HL-60 (cell line): ENCODE results near the gene JPT2.

ENCODE experiments used
- DNase-seq, 2 experiments: peaks; one replicate each; pipeline ENCODE4 v3.0.0-alpha.2; 2010 to 2020; ENCODE audit warnings: low read depth in 1 of 2, low spot score in 1 of 2
- H3K27ac ChIP-seq: fragments of 250-450 bp; sonication (Bioruptor Pico); replicated peaks from 2 replicates; pipeline ENCODE4 v1.5.1; 2020; ENCODE audit warnings: mild to moderate bottlenecking, moderate library complexity
- H3K27me3 ChIP-seq: fragments of 250-450 bp; sonication (Bioruptor Pico); 2 replicates; pipeline ENCODE4 v1.5.1; 2021; ENCODE audit warnings: mild to moderate bottlenecking, moderate library complexity; ENCODE audit not compliant: insufficient read depth, poor library complexity, severe bottlenecking
- H3K4me3 ChIP-seq: replicated peaks from 2 replicates; pipeline ENCODE4 v1.5.1; 2011; ENCODE audit warnings: mild to moderate bottlenecking, control low read depth, low read length; ENCODE audit not compliant: insufficient read depth
- CTCF ChIP-seq: IDR thresholded peaks from one replicate; pipeline ENCODE4 v1.5.1; 2011; ENCODE audit warnings: low read length, control low read depth, inconsistent platforms; ENCODE audit not compliant: insufficient read depth
- GABPA ChIP-seq: IDR thresholded peaks from 2 replicates; pipeline ENCODE4 v1.6.1; 2012; ENCODE audit warnings: low read depth
- POLR2AphosphoS5 ChIP-seq: IDR thresholded peaks from 2 replicates; pipeline ENCODE4 v1.6.1; 2012; ENCODE audit warnings: low read depth
- SPI1 ChIP-seq: IDR thresholded peaks from 2 replicates; pipeline ENCODE4 v1.6.1; 2012; ENCODE audit warnings: low read depth, mild to moderate bottlenecking, borderline replicate concordance
- TF ChIP-seq, protein P1 (sequence below): IDR thresholded peaks from 2 replicates; pipeline ENCODE4 v1.6.1; 2012; ENCODE audit warnings: low read depth; ENCODE audit not compliant: insufficient replicate concordance

JPT2 gene

DNA sequence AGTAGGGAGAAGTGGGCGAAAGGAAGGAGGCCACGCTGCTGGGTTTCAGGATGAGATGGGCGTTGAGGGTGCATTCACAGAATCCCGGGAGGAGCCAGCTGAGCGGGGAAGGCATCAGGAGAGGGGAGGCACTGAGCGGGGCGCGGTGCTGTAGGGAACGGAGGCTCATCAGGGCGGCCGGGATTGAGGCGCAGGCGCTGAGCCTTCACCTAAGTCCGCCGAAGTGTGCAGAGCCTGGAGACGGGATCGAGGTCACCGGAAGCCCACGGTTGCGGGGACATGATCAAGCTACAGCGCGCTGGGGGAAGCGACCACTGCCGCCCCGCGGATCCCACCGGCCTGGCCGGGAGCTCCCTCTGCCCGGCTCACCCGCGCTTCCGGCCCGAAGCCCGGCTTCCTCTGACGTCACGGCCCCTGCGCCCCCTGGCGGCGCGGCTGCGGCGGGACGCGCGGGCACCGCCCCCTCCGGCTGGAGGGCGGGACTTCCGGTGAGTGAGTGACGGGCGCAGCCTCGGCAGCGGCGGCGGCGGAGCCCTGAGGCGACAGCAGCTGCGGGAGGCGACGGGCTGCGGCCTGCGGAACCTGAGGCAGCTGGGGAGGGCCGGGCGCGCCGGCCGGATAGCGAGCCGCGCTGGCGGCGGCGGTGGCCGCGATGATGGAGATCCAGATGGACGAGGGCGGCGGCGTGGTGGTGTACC, 27.8 kb downstream of the JPT2 start, which contains the start of gene MAPK8IP3:
MAPK8IP3 (plus strand) TSS at position 508 of the 698 bp plus-strand sequence; CDS start at position 653, 145 bp downstream.
- Histone ChIP-seq H3K27ac (peak within 1 kb of the TSS; percentile 76), H3K4me3 (peak within 1 kb of the TSS; percentile 77), H3K27me3 (no peaks in the 10 kb centered on the region)
- TF ChIP-seq CTCF (peak; percentile 61), POLR2AphosphoS5 (peak; percentile 66; the same call in 1 of the 2 replicates), GABPA (peak; percentile 90), SPI1 (peak; percentile 19; the same call in 1 of the 2 replicates)
- TF ChIP-seq, protein P1, sequence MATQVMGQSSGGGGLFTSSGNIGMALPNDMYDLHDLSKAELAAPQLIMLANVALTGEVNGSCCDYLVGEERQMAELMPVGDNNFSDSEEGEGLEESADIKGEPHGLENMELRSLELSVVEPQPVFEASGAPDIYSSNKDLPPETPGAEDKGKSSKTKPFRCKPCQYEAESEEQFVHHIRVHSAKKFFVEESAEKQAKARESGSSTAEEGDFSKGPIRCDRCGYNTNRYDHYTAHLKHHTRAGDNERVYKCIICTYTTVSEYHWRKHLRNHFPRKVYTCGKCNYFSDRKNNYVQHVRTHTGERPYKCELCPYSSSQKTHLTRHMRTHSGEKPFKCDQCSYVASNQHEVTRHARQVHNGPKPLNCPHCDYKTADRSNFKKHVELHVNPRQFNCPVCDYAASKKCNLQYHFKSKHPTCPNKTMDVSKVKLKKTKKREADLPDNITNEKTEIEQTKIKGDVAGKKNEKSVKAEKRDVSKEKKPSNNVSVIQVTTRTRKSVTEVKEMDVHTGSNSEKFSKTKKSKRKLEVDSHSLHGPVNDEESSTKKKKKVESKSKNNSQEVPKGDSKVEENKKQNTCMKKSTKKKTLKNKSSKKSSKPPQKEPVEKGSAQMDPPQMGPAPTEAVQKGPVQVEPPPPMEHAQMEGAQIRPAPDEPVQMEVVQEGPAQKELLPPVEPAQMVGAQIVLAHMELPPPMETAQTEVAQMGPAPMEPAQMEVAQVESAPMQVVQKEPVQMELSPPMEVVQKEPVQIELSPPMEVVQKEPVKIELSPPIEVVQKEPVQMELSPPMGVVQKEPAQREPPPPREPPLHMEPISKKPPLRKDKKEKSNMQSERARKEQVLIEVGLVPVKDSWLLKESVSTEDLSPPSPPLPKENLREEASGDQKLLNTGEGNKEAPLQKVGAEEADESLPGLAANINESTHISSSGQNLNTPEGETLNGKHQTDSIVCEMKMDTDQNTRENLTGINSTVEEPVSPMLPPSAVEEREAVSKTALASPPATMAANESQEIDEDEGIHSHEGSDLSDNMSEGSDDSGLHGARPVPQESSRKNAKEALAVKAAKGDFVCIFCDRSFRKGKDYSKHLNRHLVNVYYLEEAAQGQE, result no peak
- peak; percentile 87 for DNase-seq

DNA sequence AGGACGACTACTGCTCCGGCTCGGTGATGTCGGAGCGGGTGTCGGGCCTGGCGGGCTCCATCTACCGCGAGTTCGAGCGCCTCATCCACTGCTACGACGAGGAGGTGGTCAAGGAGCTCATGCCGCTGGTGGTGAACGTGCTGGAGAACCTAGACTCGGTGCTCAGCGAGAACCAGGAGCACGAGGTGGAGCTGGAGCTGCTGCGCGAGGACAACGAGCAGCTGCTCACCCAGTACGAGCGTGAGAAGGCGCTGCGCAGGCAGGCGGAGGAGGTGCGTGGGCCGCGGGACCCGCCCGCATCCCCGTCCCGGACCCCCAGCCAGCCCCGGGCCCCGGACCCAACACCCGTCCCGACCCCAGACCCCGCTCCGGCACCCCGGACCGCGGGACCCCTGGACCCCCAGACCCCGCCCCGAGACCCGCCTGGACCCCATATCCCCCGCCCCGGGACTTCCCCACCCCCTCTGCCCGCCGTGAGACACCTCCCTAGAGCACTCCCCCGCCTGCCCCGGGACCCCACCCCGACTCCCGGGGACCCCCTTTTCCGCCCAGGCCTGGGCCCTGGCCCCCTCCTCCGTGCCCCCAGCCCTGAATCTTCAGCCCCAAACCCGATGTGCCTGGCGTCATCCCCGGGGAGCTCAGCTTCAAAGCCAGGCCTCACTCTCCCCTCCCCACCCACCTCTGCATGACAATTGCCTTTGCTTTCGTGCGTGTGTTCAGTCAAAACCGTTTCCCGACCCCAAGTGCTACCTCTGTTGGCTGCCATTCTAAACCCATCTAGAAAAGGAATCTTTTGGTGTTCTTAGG, 28.5 kb downstream of the JPT2 start:
- Histone ChIP-seq H3K4me3 (peak overlapping the region; percentile 77), H3K27me3 (no peaks in the 10 kb centered on the region), H3K27ac (peak overlapping the region; percentile 71)
- peak; percentile 39 to 54 for DNase-seq
- TF ChIP-seq CTCF (no peak), POLR2AphosphoS5 (no peak), GABPA (no peak), SPI1 (no peak)
- TF ChIP-seq, protein P1, result no peak

GRCh38 chr16:1707193-1707790, 29.2 kb downstream of the JPT2 start:
- TF ChIP-seq, protein P1, result no peak
- TF ChIP-seq CTCF (no peak), SPI1 (no peak), GABPA (no peak), POLR2AphosphoS5 (no peak)
- Histone ChIP-seq H3K27me3 (no peaks in the 10 kb centered on the region), H3K27ac (peak overlapping the region; percentile 35; the same call in 1 of the 2 replicates), H3K4me3 (peak overlapping the region; percentile 77)
- no peak for DNase-seq
